Measurements from ENCODE around the gene MYO1D.
"Not testable (repeated sequence)": the region's sequence is repeated elsewhere in the genome, so short reads cannot be mapped to it uniquely, and the experiment has no call there.

MYO1D gene

GRCh38 chr17:32876417-32877163 is at the start of gene MYO1D:
MYO1D (minus strand) TSS chr17:32877124; CDS start chr17:32876872, 252 bp downstream.
- H3K9me3 Mint-ChIP-seq = no peaks in the 10 kb centered on the region
- peak; percentile 63 for ATAC-seq
- peaks cover 8% of the 10 kb centered on the region for H3K4me1 Mint-ChIP-seq
- DNase-seq = peak; percentile 68 to 70
- peak within 1 kb of the TSS; percentile 35 to 59 for H3K27ac Mint-ChIP-seq
- H3K4me3 Mint-ChIP-seq = peak within 1 kb of the TSS; percentile 87 to 90
- peaks cover 7% of the 10 kb centered on the region for H3K27me3 Mint-ChIP-seq

- H3K27ac Mint-ChIP-seq = no peak overlapping the region
- H3K4me3 Mint-ChIP-seq = no peak overlapping the region
Measured at GRCh38 chr17:32926183-32926582, 49.3 kb upstream of the MYO1D start.

GRCh38 chr17:32923905-32924304 is 47.0 kb upstream of the MYO1D start:
- ATAC-seq, H3K27ac Mint-ChIP-seq, H3K4me1 Mint-ChIP-seq, H3K4me3 Mint-ChIP-seq, H3K9me3 Mint-ChIP-seq, DNase-seq: not testable (repeated sequence)
- peaks cover 31% of the 10 kb centered on the region for H3K27me3 Mint-ChIP-seq

More at GRCh38 chr17:32926183-32926582, 49.3 kb upstream of the MYO1D start:
- peaks cover 29% of the 10 kb centered on the region for H3K27me3 Mint-ChIP-seq
- H3K4me1 Mint-ChIP-seq = no peaks in the 10 kb centered on the region
- no peak for DNase-seq
- no peak for ATAC-seq
- H3K9me3 Mint-ChIP-seq = no peaks in the 10 kb centered on the region

GRCh38 chr17:32921017-32921416 is 44.1 kb upstream of the MYO1D start:
- H3K27me3 Mint-ChIP-seq = peaks cover 15% of the 10 kb centered on the region
- H3K4me1 Mint-ChIP-seq = peaks cover 21% of the 10 kb centered on the region
- H3K9me3 Mint-ChIP-seq = no peaks in the 10 kb centered on the region
- H3K27ac Mint-ChIP-seq = no peak overlapping the region
- ATAC-seq (no peak), DNase-seq (no peak)
- H3K4me3 Mint-ChIP-seq = no peak overlapping the region

- DNase-seq (no peak), ATAC-seq (no peak)
- Mint-ChIP-seq H3K9me3 (no peaks in the 10 kb centered on the region), H3K27me3 (peaks cover 13% of the 10 kb centered on the region), H3K4me3 (no peak overlapping the region), H3K4me1 (peaks cover 28% of the 10 kb centered on the region), H3K27ac (no peak overlapping the region)
Measured at GRCh38 chr17:32920293-32920692, 43.4 kb upstream of the MYO1D start.

- Mint-ChIP-seq H3K4me1 (peaks cover 32% of the 10 kb centered on the region), H3K27me3 (peaks cover 13% of the 10 kb centered on the region)
- H3K27ac Mint-ChIP-seq, H3K4me3 Mint-ChIP-seq, ATAC-seq, DNase-seq, H3K9me3 Mint-ChIP-seq: not testable (repeated sequence)
Measured at GRCh38 chr17:32919876-32920275, 43.0 kb upstream of the MYO1D start.

GRCh38 chr17:32917842-32918241 is 40.9 kb upstream of the MYO1D start:
- Mint-ChIP-seq H3K4me3 (peak overlapping the region in 1 of 2 donors; percentile 36), H3K27ac (no peak overlapping the region), H3K9me3 (no peaks in the 10 kb centered on the region), H3K4me1 (peaks cover 43% of the 10 kb centered on the region), H3K27me3 (peaks cover 14% of the 10 kb centered on the region)
- no peak for DNase-seq
- no peak for ATAC-seq

- Mint-ChIP-seq H3K4me1 (peaks cover 43% of the 10 kb centered on the region), H3K27ac (no peak overlapping the region), H3K27me3 (peaks cover 22% of the 10 kb centered on the region), H3K9me3 (no peaks in the 10 kb centered on the region), H3K4me3 (no peak overlapping the region)
- ATAC-seq (peak; percentile 42), DNase-seq (no peak)
Measured at GRCh38 chr17:32917081-32917480, 40.2 kb upstream of the MYO1D start.

- Mint-ChIP-seq H3K27me3 (peaks cover 24% of the 10 kb centered on the region), H3K4me1 (peaks cover 43% of the 10 kb centered on the region), H3K9me3 (no peaks in the 10 kb centered on the region), H3K27ac (peak overlapping the region in 1 of 2 donors; percentile 55), H3K4me3 (no peak overlapping the region)
- no peak for ATAC-seq
- DNase-seq = no peak
Measured at GRCh38 chr17:32916134-32916533, 39.2 kb upstream of the MYO1D start.

- no peak overlapping the region for H3K4me3 Mint-ChIP-seq
- no peak overlapping the region for H3K27ac Mint-ChIP-seq
- H3K4me1 Mint-ChIP-seq = peaks cover 43% of the 10 kb centered on the region
- no peaks in the 10 kb centered on the region for H3K9me3 Mint-ChIP-seq
- ATAC-seq (no peak), DNase-seq (no peak)
- H3K27me3 Mint-ChIP-seq = peaks cover 18% of the 10 kb centered on the region
Measured at GRCh38 chr17:32915245-32915644, 38.3 kb upstream of the MYO1D start.

GRCh38 chr17:32914181-32914580 is 37.3 kb upstream of the MYO1D start:
- Mint-ChIP-seq H3K4me3 (peak overlapping the region in 1 of 2 donors; percentile 12), H3K27me3 (peaks cover 24% of the 10 kb centered on the region), H3K27ac (no peak overlapping the region), H3K4me1 (peaks cover 43% of the 10 kb centered on the region), H3K9me3 (no peaks in the 10 kb centered on the region)
- ATAC-seq (peak; percentile 80), DNase-seq (peak in 1 of 2 donors; percentile 48)

GRCh38 chr17:32913593-32913992 is 36.7 kb upstream of the MYO1D start:
- ATAC-seq (no peak), DNase-seq (no peak)
- Mint-ChIP-seq H3K4me3 (no peak overlapping the region), H3K27me3 (peaks cover 29% of the 10 kb centered on the region), H3K4me1 (peaks cover 43% of the 10 kb centered on the region), H3K27ac (peak overlapping the region in 1 of 2 donors; percentile 30), H3K9me3 (no peaks in the 10 kb centered on the region)

GRCh38 chr17:32912218-32912897 is 35.4 kb upstream of the MYO1D start:
- Mint-ChIP-seq H3K9me3 (no peaks in the 10 kb centered on the region), H3K4me1 (peaks cover 36% of the 10 kb centered on the region), H3K27me3 (peaks cover 42% of the 10 kb centered on the region), H3K4me3 (no peak overlapping the region), H3K27ac (peak overlapping the region in 1 of 2 donors; percentile 42)
- no peak for ATAC-seq
- no peak for DNase-seq

GRCh38 chr17:32910769-32911168 is 33.8 kb upstream of the MYO1D start:
- Mint-ChIP-seq H3K4me3 (no peak overlapping the region), H3K4me1 (peaks cover 20% of the 10 kb centered on the region), H3K27ac (no peak overlapping the region), H3K27me3 (peaks cover 44% of the 10 kb centered on the region), H3K9me3 (no peaks in the 10 kb centered on the region)
- ATAC-seq (no peak), DNase-seq (no peak)

GRCh38 chr17:32909787-32910369 is 33.0 kb upstream of the MYO1D start:
- peaks cover 20% of the 10 kb centered on the region for H3K4me1 Mint-ChIP-seq
- no peak overlapping the region for H3K4me3 Mint-ChIP-seq
- peaks cover 48% of the 10 kb centered on the region for H3K27me3 Mint-ChIP-seq
- H3K9me3 Mint-ChIP-seq = no peaks in the 10 kb centered on the region
- peak in 1 of 2 donors; percentile 62 for DNase-seq
- H3K27ac Mint-ChIP-seq = peak overlapping the region in 1 of 2 donors; percentile 9
- ATAC-seq = peak; percentile 70

- no peak overlapping the region for H3K27ac Mint-ChIP-seq
- peaks cover 27% of the 10 kb centered on the region for H3K4me1 Mint-ChIP-seq
- DNase-seq = no peak
- ATAC-seq = no peak
- peaks cover 49% of the 10 kb centered on the region for H3K27me3 Mint-ChIP-seq
- H3K4me3 Mint-ChIP-seq = no peak overlapping the region
- H3K9me3 Mint-ChIP-seq = no peaks in the 10 kb centered on the region
Measured at GRCh38 chr17:32907583-32907982, 30.7 kb upstream of the MYO1D start.
